LNCaP clone FGC (cell line): ENCODE results near the gene PEPD.

Source experiments
- DNase-seq: peaks from one replicate; pipeline ENCODE4 v3.0.0-alpha.2; 2011; ENCODE audit warnings: low read depth
- H3K4me3 ChIP-seq: 2 replicates; pipeline ENCODE4 v1.5.1; 2011; ENCODE audit warnings: mild to moderate bottlenecking, low read depth, low read length, control low read depth
- CTCF ChIP-seq: IDR thresholded peaks from 2 replicates; pipeline ENCODE4 v1.5.1; 2012; ENCODE audit warnings: mild to moderate bottlenecking; ENCODE audit not compliant: control insufficient read depth, insufficient read depth; ENCODE audit errors: extremely low read depth

Gene PEPD

GRCh38 chr19:33411621-33412180 lies 109.9 kb downstream of the PEPD start:
- DNase-seq = no peak
- no peak overlapping the region for H3K4me3 ChIP-seq
- no peak for TF ChIP-seq CTCF

GRCh38 chr19:33410915-33411401 lies 110.6 kb downstream of the PEPD start:
- no peak for TF ChIP-seq CTCF
- no peak for DNase-seq
- H3K4me3 ChIP-seq = no peak overlapping the region

- no peak for TF ChIP-seq CTCF
- H3K4me3 ChIP-seq = no peak overlapping the region
- DNase-seq = no peak
Measured at GRCh38 chr19:33409906-33410685, 111.5 kb downstream of the PEPD start.

- no peak overlapping the region for H3K4me3 ChIP-seq
- no peak for TF ChIP-seq CTCF
- no peak for DNase-seq
Measured at GRCh38 chr19:33408538-33409434, 112.8 kb downstream of the PEPD start.

- no peak for DNase-seq
- H3K4me3 ChIP-seq = no peak overlapping the region
- TF ChIP-seq CTCF = no peak
Measured at GRCh38 chr19:33408116-33408515, 113.5 kb downstream of the PEPD start.

- no peak overlapping the region for H3K4me3 ChIP-seq
- no peak for DNase-seq
- no peak for TF ChIP-seq CTCF
Measured at GRCh38 chr19:33407716-33408115, 113.9 kb downstream of the PEPD start.
